HG03159 (cell line): ENCODE data around the gene SNAPC4.
"Not testable (repeated sequence)": the region's sequence is repeated elsewhere in the genome, so short reads cannot be mapped to it uniquely, and the experiment has no call there.

Source experiments
- ATAC-seq: cut with Tn5 transposase; IDR thresholded peaks from one replicate; pipeline ENCODE4 v1.9.1; 2021; ENCODE audit warnings: mild to moderate bottlenecking, moderate library complexity; ENCODE audit not compliant: unreplicated experiment

The SNAPC4 gene

GRCh38 chr9:136410500-136411287, 10.7 kb upstream of the SNAPC4 start, which contains the start of the genes ENTR1 and PMPCA:
ENTR1 (minus strand) TSS chr9:136410614; CDS start chr9:136410397, 217 bp downstream.
PMPCA (plus strand) TSS chr9:136410658; CDS start chr9:136410669, 11 bp downstream.
- peak; percentile 81 for ATAC-seq

GRCh38 chr9:136409557-136410455, 9.8 kb upstream of the SNAPC4 start:
- no peak for ATAC-seq

GRCh38 chr9:136407911-136408310, 7.9 kb upstream of the SNAPC4 start:
- ATAC-seq = no peak

GRCh38 chr9:136407061-136407460, 7.1 kb upstream of the SNAPC4 start:
- ATAC-seq = not testable (repeated sequence)

GRCh38 chr9:136405904-136406303, 5.9 kb upstream of the SNAPC4 start:
- not testable (repeated sequence) for ATAC-seq

GRCh38 chr9:136405481-136405880, 5.5 kb upstream of the SNAPC4 start:
- no peak for ATAC-seq

GRCh38 chr9:136404801-136405136, 4.8 kb upstream of the SNAPC4 start:
- no peak for ATAC-seq

- ATAC-seq = no peak
Measured at GRCh38 chr9:136403915-136404800, 4.2 kb upstream of the SNAPC4 start.

GRCh38 chr9:136403538-136403914, 3.6 kb upstream of the SNAPC4 start:
- ATAC-seq = no peak

- ATAC-seq = no peak
Measured at GRCh38 chr9:136402067-136402466, 2.1 kb upstream of the SNAPC4 start.

- no peak for ATAC-seq
Measured at GRCh38 chr9:136401173-136401922, 1.4 kb upstream of the SNAPC4 start.

GRCh38 chr9:136399176-136400037, 563 bp downstream of the SNAPC4 start:
- ATAC-seq = no peak

GRCh38 chr9:136398286-136398685, 1.7 kb downstream of the SNAPC4 start:
- no peak for ATAC-seq

- ATAC-seq = no peak
Measured at GRCh38 chr9:136397643-136398042, 2.3 kb downstream of the SNAPC4 start.

GRCh38 chr9:136396219-136396515, 3.8 kb downstream of the SNAPC4 start:
- ATAC-seq = no peak

- no peak for ATAC-seq
Measured at GRCh38 chr9:136395345-136396218, 4.4 kb downstream of the SNAPC4 start.

- no peak for ATAC-seq
Measured at GRCh38 chr9:136395020-136395340, 5.0 kb downstream of the SNAPC4 start.

- no peak for ATAC-seq
Measured at GRCh38 chr9:136394312-136395019, 5.5 kb downstream of the SNAPC4 start.
